Measurements from ENCODE around the gene EPB41L3.

EPB41L3 gene

GRCh38 chr18:5469340-5469739 is 74.5 kb downstream of the EPB41L3 start:
- no peak for TF ChIP-seq CTCF (IDR thresholded peaks at IDR 0.05; ENCODE audit: control insufficient read depth, extremely low read depth, insufficient read depth)
- no peak overlapping the region for H3K4me3 ChIP-seq (ENCODE audit: low read depth, low read length)
- DNase-seq (ENCODE audit: low read depth), result no peak

DNA sequence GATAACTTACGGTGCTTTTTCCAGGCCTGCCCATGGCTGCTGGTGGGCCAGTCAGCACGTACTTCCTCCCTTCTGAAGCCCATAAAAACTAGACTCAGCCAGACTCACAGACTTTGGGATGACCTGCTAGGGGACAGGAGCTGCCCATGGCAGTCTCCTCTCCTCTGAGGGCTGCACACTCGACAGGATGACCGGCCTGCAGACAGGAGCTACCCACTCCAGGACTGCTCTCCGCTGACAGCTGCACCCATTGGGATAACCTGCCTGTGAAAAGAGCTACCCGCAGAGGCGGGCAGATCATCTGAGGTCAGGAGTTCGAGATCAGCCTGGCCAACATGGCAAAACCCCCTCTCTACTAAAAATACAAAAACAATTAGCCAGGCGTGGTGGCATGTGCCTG is 75.4 kb downstream of the EPB41L3 start:
- DNase-seq (ENCODE audit: low read depth), result no peak

GRCh38 chr18:5467671-5468070 is 76.1 kb downstream of the EPB41L3 start:
- H3K4me3 ChIP-seq (ENCODE audit: low read depth, low read length), result no peak overlapping the region
- TF ChIP-seq CTCF (IDR thresholded peaks at IDR 0.05; ENCODE audit: control insufficient read depth, extremely low read depth, insufficient read depth), result no peak
- DNase-seq (ENCODE audit: low read depth), result no peak

More for the DNA sequence above, 75.4 kb downstream of the EPB41L3 start:
- no peak overlapping the region for H3K4me3 ChIP-seq (ENCODE audit: low read depth, low read length)
- TF ChIP-seq CTCF (IDR thresholded peaks at IDR 0.05; ENCODE audit: control insufficient read depth, extremely low read depth, insufficient read depth), result no peak

DNA sequence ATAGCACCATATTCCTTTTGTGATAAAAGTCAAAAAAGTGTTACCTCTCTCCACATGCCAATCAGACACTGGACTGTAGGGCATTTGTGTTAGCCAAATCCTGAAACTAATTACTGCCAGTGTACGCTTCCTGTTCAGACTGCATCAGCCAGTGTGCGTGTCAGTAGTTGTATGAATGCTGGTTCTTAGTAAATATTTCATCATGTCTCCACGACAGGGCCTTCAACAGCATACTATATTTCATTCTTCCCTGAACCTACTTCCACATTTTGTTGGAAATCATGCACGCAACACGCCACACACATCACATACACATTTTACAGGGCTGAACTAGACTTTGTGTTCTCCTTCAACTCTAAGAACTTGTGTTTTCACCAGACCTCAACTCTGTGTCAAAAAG is 77.5 kb downstream of the EPB41L3 start:
- TF ChIP-seq CTCF (IDR thresholded peaks at IDR 0.05; ENCODE audit: control insufficient read depth, extremely low read depth, insufficient read depth), result no peak
- DNase-seq (ENCODE audit: low read depth), result no peak
- H3K4me3 ChIP-seq (ENCODE audit: low read depth, low read length), result no peak overlapping the region

DNA sequence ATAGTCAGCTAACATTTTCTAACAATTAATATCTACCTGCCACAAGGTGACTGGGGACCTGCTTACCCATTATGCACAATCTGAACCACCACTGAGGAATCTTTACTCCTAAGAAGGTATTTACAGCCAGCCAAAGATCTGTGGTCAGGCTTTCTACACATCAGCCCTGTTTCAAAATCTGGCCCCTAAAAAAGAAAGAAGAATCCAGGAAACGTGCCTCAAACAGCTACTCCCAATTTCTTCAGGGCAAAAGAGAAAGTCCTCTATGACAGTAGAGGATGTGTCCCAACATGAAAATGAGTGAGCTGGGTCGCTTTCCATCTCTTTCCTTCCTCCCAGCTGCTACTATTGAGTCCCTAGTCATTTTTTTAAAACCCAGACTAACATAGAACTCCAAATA is 79.5 kb downstream of the EPB41L3 start:
- TF ChIP-seq CTCF (IDR thresholded peaks at IDR 0.05; ENCODE audit: control insufficient read depth, extremely low read depth, insufficient read depth), result no peak
- DNase-seq (ENCODE audit: low read depth), result no peak
- no peak overlapping the region for H3K4me3 ChIP-seq (ENCODE audit: low read depth, low read length)

GRCh38 chr18:5463831-5464230 is 80.0 kb downstream of the EPB41L3 start:
- no peak for TF ChIP-seq CTCF (IDR thresholded peaks at IDR 0.05; ENCODE audit: control insufficient read depth, extremely low read depth, insufficient read depth)
- no peak for DNase-seq (ENCODE audit: low read depth)
- H3K4me3 ChIP-seq (ENCODE audit: low read depth, low read length), result no peak overlapping the region

GRCh38 chr18:5463390-5463789 is 80.4 kb downstream of the EPB41L3 start:
- no peak for TF ChIP-seq CTCF (IDR thresholded peaks at IDR 0.05; ENCODE audit: control insufficient read depth, extremely low read depth, insufficient read depth)
- DNase-seq (ENCODE audit: low read depth), result no peak
- H3K4me3 ChIP-seq (ENCODE audit: low read depth, low read length), result no peak overlapping the region

Data from LNCaP clone FGC (cell line).